Chondrocyte (in vitro differentiated cells): ENCODE results near the gene TMEM129. TPM values are rescaled to one million over a fixed set of nuclear protein-coding genes. Genes with fewer than 3 reads are reported as not detected.

Experiments used
- DNase-seq: peaks from one replicate; pipeline ENCODE4 v3.0.0; 2021; ENCODE audit warnings: mixed read lengths, low spot score
- H3K27ac Mint-ChIP-seq: one replicate; pipeline ENCODE4 v1.8.0; 2021; ENCODE audit warnings: mild to moderate bottlenecking, moderate library complexity, mixed read lengths; ENCODE audit not compliant: unreplicated experiment
- H3K27me3 Mint-ChIP-seq: 2 replicates; pipeline ENCODE4 v1.8.0; 2021; ENCODE audit warnings: low read depth, mixed read lengths
- H3K36me3 Mint-ChIP-seq: 2 replicates; pipeline ENCODE4 v1.8.0; 2021; ENCODE audit warnings: low read depth, mixed read lengths
- H3K4me1 Mint-ChIP-seq: 2 replicates; pipeline ENCODE4 v1.8.0; 2021; ENCODE audit warnings: low read depth, mild to moderate bottlenecking, mixed read lengths
- H3K4me3 Mint-ChIP-seq: one replicate; pipeline ENCODE4 v1.8.0; 2021; ENCODE audit warnings: mild to moderate bottlenecking, moderate library complexity, mixed read lengths; ENCODE audit not compliant: unreplicated experiment
- H3K9me3 Mint-ChIP-seq: 2 replicates; pipeline ENCODE4 v1.8.0; 2021; ENCODE audit warnings: low read depth, mixed read lengths
- total RNA-seq: library from RNA; stranded (reverse); gene quantifications from 3 replicates; pipeline ENCODE4 v1.2.1, GENCODE V29; 2021
- TF ChIP-seq, protein P1 (sequence below): fragments of 200-600 bp; sonication (generic); IDR thresholded peaks from 2 replicates; pipeline ENCODE4 v1.5.0; 2021; ENCODE audit warnings: antibody characterized with exemption, mild to moderate bottlenecking, moderate library complexity

Gene TMEM129
- total RNA-seq, 1 donor from 2014 or later: 43.0 TPM

DNA sequence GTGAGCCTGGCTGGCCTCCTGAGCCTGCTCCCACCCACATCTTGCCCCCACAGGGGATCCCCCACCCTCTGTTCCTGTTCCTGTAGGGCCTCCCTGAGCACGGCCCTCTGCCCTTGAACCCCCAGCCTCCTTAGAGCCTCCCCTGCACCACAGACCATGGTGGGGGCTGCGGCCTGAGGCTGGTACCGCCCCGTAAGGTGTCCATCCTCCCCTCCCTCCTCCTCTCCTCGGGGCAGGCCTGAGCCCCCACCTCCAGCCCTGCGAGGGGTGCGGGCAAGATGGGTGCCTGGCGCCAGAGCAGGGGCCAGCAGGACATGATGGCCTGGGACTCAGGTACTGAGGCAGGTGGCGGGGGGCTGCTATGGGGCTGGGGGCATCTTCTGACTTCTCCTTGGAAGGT, 43.5 kb upstream of the TMEM129 start:
- DNase-seq: no peak
- Mint-ChIP-seq H3K36me3 (no peaks in the 10 kb centered on the region), H3K4me1 (no peaks in the 10 kb centered on the region), H3K27ac (no peak overlapping the region), H3K4me3 (no peak overlapping the region), H3K27me3 (no peaks in the 10 kb centered on the region), H3K9me3 (no peaks in the 10 kb centered on the region)
- TF ChIP-seq, protein P1, sequence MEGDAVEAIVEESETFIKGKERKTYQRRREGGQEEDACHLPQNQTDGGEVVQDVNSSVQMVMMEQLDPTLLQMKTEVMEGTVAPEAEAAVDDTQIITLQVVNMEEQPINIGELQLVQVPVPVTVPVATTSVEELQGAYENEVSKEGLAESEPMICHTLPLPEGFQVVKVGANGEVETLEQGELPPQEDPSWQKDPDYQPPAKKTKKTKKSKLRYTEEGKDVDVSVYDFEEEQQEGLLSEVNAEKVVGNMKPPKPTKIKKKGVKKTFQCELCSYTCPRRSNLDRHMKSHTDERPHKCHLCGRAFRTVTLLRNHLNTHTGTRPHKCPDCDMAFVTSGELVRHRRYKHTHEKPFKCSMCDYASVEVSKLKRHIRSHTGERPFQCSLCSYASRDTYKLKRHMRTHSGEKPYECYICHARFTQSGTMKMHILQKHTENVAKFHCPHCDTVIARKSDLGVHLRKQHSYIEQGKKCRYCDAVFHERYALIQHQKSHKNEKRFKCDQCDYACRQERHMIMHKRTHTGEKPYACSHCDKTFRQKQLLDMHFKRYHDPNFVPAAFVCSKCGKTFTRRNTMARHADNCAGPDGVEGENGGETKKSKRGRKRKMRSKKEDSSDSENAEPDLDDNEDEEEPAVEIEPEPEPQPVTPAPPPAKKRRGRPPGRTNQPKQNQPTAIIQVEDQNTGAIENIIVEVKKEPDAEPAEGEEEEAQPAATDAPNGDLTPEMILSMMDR: no peak

DNA sequence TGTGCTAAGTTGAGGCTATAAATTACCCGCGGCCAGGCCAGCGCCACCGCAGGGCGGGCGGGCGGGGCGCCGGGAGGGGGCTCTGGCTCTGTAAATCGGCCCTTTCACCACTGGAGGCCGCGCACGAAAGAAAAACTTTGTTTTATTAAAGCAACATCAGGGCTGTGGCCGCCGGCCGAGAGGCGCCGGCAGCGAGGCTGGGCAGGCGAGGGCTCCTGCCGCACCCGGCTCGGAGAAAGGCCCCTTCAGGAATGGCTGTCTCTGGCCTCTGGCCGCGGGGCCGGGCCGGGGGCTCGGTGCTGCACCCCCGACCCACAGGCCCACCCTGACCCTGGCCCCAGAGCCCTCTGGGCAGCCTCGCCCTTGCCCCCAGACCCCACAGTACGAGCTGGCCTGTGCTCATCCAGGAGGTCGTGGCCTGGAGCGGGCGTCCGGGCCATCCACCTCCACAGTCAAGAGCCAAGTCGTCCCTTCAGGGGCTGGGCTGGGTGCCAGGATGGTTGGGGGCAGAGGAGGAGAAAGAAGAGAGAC, 42.5 kb upstream of the TMEM129 start:
- no peak for DNase-seq
- no peaks in the 10 kb centered on the region for H3K4me1 Mint-ChIP-seq
- no peaks in the 10 kb centered on the region for H3K9me3 Mint-ChIP-seq

DNA sequence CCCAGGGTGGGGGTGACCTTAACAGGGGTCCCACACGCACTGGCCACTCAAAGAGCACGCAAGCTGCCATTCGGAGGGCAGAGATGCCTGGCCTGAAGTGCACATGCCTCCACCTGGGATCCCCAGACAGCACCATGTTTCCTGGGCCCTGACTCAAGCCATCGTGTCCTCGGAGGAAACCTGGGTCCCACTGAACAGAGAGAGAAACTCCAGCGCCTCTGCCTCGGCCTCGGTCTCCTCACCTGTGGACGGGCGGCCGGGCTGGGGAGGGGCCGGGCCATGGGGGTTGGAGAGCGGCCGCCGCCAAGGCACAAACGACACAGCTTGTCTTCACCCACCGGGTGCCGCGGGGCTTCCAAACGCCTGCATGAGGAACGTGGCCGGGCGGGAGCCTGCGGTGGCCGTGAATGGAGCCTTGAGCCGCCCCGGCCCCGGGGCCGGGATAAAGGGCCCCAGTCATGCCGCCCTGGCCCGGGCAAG, 42.0 kb upstream of the TMEM129 start:
- no peaks in the 10 kb centered on the region for H3K9me3 Mint-ChIP-seq
- no peak for DNase-seq
- H3K27me3 Mint-ChIP-seq: no peaks in the 10 kb centered on the region
- TF ChIP-seq, protein P1: no peak
- H3K27ac Mint-ChIP-seq: no peak overlapping the region
- H3K4me1 Mint-ChIP-seq: no peaks in the 10 kb centered on the region
- no peak overlapping the region for H3K4me3 Mint-ChIP-seq
- H3K36me3 Mint-ChIP-seq: no peaks in the 10 kb centered on the region

More for the DNA sequence above, 42.5 kb upstream of the TMEM129 start:
- Mint-ChIP-seq H3K4me3 (no peak overlapping the region), H3K36me3 (no peaks in the 10 kb centered on the region), H3K27ac (no peak overlapping the region), H3K27me3 (no peaks in the 10 kb centered on the region)
- TF ChIP-seq, protein P1: peak; percentile 57

DNA sequence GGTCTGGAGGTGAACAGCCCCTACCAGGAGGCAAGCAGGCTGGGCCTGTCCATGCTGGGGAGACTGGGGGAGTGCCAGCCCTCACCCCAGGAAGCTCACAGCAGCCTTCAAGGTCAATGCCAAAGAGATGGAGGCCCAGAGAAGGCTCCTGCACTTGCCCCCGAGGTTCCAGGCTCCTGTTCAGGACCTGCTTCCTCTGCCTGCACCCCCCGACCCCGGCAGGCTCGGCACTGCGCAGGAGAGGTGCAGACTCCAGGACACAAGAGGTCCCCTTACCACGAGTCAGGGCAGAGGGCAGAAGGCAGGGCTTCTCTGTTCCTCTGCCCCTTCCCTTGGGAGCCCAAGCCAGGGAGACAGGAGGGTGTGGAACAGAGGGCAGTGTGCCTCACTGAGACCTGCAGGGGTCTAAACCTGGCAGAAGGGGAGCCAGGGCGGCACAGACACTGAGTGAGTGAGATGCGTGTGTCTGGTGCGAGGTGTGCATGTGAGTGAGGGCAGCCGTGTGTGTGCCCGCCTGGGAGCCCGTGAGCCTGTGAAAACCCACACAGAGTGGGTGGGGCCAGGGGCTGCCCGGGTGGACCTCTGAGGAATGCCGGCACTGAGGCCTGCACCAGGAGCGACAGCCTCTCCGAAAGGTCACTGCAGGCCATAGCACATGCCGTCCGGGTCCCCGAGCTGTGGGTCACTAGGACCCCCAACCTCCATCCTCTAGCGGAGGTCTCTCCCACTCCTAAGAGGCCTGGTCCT, 41.3 kb upstream of the TMEM129 start:
- no peaks in the 10 kb centered on the region for H3K9me3 Mint-ChIP-seq
- no peak overlapping the region for H3K4me3 Mint-ChIP-seq
- DNase-seq: no peak
- H3K27me3 Mint-ChIP-seq: no peaks in the 10 kb centered on the region
- no peaks in the 10 kb centered on the region for H3K4me1 Mint-ChIP-seq
- TF ChIP-seq, protein P1: no peak
- no peaks in the 10 kb centered on the region for H3K36me3 Mint-ChIP-seq
- H3K27ac Mint-ChIP-seq: no peak overlapping the region

DNA sequence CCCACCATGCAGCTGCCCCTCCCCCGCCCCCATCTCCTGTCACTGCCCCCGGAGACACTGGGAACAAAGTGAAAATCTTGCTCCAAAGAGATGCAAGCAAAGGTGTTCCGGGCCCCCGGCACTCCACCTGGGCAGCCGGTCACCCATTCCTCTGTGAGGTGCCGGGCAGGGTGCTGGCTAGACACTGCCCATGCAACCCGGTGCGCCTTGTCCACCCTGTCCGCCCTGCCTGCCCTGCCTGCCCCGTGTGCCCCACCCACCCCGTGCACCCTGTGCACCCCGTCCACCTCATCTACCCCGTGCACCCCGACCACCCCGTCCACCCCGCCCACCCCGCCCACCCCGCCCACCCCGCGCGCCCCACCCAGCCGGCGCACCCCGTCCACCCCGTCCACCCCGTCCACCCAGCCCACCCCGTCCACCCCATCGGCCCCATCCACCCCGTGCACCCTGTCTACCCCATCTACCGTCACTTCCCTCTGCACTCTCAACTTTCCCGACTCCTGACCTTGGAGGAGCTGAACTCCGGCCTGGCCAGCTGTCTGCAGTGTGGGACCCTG, 40.1 kb upstream of the TMEM129 start:
- no peak overlapping the region for H3K27ac Mint-ChIP-seq
- H3K4me3 Mint-ChIP-seq: no peak overlapping the region
- no peaks in the 10 kb centered on the region for H3K36me3 Mint-ChIP-seq
- TF ChIP-seq, protein P1: no peak
- no peaks in the 10 kb centered on the region for H3K9me3 Mint-ChIP-seq
- no peaks in the 10 kb centered on the region for H3K4me1 Mint-ChIP-seq
- no peaks in the 10 kb centered on the region for H3K27me3 Mint-ChIP-seq
- no peak for DNase-seq
